Type B pancreatic cell (in vitro differentiated cells): ENCODE data around the gene ARIH2. TPM values are rescaled to one million over a fixed set of nuclear protein-coding genes. Genes with fewer than 3 reads are reported as not detected.

Experiments used
- DNase-seq: peaks from one replicate; pipeline ENCODE4 v3.0.0; 2021; ENCODE audit warnings: mixed read lengths; ENCODE audit not compliant: unreplicated experiment; ENCODE audit errors: extremely low spot score
- H3K27ac Mint-ChIP-seq: 2 replicates; pipeline ENCODE4 v1.8.0; 2021; ENCODE audit warnings: mild to moderate bottlenecking, mixed read lengths
- H3K27me3 Mint-ChIP-seq: 2 replicates; pipeline ENCODE4 v1.8.0; 2021; ENCODE audit warnings: mixed read lengths
- H3K36me3 Mint-ChIP-seq: 2 replicates; pipeline ENCODE4 v1.8.0; 2021; ENCODE audit warnings: mixed read lengths
- H3K4me1 Mint-ChIP-seq: one replicate; pipeline ENCODE4 v1.8.0; 2021; ENCODE audit warnings: mixed read lengths; ENCODE audit not compliant: unreplicated experiment
- H3K4me3 Mint-ChIP-seq: 2 replicates; pipeline ENCODE4 v1.8.0; 2021; ENCODE audit warnings: mild to moderate bottlenecking, mixed read lengths
- H3K9me3 Mint-ChIP-seq: 2 replicates; pipeline ENCODE4 v1.8.0; 2021; ENCODE audit warnings: mixed read lengths
- total RNA-seq: library from RNA; stranded (reverse); gene quantifications from 2 replicates; pipeline ENCODE4 v1.2.1, GENCODE V29; 2021; ENCODE audit warnings: low replicate concordance
- TF ChIP-seq, protein P1 (sequence below): fragments of 200-600 bp; sonication (generic); conservative IDR thresholded peaks from 2 replicates; pipeline ENCODE4 v1.5.0; 2021; ENCODE audit warnings: antibody characterized with exemption, mild to moderate bottlenecking

ARIH2 gene
- total RNA-seq, 1 donor from 2014 or later, result 84.4 TPM

DNA sequence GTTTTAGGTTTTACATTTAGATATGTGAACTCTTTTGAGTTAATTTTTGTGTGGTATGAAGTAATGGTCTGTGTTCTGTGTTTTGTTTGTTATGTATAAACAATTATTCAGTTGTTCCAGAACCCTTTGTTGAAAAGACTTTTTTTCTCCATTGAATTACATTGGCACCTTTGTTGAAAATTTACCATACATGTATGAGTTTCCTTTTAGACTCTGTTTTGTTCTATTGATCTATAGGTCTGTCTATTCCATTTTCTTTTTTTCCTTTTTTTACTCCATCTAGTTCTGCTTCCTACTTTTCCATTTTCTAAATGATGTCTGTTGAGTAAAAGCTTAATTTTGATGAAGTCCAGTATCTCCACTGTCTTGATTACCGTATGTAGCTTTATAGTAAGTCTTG lies 31.4 kb downstream of the ARIH2 start:
- Mint-ChIP-seq H3K4me1 (peaks cover 3% of the 10 kb centered on the region), H3K9me3 (no peaks in the 10 kb centered on the region), H3K36me3 (peaks cover 16% of the 10 kb centered on the region), H3K27me3 (no peaks in the 10 kb centered on the region), H3K4me3 (no peak overlapping the region), H3K27ac (no peak overlapping the region)
- no peak for DNase-seq
- TF ChIP-seq, protein P1, sequence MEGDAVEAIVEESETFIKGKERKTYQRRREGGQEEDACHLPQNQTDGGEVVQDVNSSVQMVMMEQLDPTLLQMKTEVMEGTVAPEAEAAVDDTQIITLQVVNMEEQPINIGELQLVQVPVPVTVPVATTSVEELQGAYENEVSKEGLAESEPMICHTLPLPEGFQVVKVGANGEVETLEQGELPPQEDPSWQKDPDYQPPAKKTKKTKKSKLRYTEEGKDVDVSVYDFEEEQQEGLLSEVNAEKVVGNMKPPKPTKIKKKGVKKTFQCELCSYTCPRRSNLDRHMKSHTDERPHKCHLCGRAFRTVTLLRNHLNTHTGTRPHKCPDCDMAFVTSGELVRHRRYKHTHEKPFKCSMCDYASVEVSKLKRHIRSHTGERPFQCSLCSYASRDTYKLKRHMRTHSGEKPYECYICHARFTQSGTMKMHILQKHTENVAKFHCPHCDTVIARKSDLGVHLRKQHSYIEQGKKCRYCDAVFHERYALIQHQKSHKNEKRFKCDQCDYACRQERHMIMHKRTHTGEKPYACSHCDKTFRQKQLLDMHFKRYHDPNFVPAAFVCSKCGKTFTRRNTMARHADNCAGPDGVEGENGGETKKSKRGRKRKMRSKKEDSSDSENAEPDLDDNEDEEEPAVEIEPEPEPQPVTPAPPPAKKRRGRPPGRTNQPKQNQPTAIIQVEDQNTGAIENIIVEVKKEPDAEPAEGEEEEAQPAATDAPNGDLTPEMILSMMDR, result no peak

DNA sequence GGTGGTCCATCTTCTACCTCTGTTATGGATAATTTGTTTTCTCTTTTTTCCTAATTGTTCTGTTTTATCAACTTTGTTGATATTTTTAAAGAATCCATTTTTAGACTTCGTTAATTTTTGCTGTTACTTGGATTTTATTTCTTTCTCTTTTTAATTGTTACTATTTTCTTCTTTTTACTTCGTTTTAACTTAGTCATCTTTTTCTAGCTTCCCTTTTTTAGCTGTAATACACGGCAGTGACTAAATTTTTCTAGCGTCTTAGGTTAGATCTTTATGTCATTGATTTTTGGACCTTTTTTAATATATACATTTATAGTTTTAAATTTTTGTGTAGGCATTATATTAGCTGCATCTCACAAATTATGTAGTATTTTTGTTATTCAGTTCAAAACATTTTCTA lies 33.1 kb downstream of the ARIH2 start:
- Mint-ChIP-seq H3K27me3 (no peaks in the 10 kb centered on the region), H3K4me3 (no peak overlapping the region), H3K9me3 (no peaks in the 10 kb centered on the region), H3K36me3 (peaks cover 16% of the 10 kb centered on the region), H3K27ac (no peak overlapping the region), H3K4me1 (peaks cover 6% of the 10 kb centered on the region)
- TF ChIP-seq, protein P1, result no peak
- no peak for DNase-seq

DNA sequence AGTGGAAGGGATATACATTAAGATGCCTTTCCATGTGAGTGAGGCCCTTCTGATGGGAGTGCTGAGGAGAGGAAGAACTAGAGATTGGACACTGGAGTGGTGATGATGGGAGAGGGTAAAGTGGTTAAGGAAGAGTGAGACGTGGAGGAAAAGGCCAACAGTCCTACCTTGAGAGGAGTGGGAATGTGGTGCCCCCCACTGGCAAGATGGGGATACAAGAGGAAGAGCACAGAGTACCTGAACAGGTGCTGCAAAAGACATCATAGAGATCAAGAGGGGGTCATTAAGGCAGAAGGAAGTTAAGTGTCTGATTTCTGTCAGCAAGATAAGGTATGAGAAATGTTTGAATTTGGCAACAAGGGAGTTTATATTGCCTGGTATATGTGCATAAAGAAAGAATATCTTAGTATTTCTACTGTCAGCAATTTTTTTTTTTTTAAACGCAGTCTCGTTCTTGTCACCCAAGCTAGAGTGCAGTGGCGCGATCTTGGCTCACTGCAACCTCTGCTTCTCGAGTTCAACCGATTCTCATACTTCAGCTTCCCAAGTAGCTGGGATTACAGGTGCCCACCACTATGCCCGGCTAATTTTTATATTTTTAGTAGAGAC lies 34.0 kb downstream of the ARIH2 start:
- no peak for DNase-seq
- no peaks in the 10 kb centered on the region for H3K9me3 Mint-ChIP-seq
- TF ChIP-seq, protein P1, result peak; percentile 50
- H3K4me1 Mint-ChIP-seq, result peaks cover 4% of the 10 kb centered on the region
- H3K27me3 Mint-ChIP-seq, result no peaks in the 10 kb centered on the region
- no peak overlapping the region for H3K4me3 Mint-ChIP-seq
- H3K36me3 Mint-ChIP-seq, result peaks cover 17% of the 10 kb centered on the region
- H3K27ac Mint-ChIP-seq, result no peak overlapping the region

DNA sequence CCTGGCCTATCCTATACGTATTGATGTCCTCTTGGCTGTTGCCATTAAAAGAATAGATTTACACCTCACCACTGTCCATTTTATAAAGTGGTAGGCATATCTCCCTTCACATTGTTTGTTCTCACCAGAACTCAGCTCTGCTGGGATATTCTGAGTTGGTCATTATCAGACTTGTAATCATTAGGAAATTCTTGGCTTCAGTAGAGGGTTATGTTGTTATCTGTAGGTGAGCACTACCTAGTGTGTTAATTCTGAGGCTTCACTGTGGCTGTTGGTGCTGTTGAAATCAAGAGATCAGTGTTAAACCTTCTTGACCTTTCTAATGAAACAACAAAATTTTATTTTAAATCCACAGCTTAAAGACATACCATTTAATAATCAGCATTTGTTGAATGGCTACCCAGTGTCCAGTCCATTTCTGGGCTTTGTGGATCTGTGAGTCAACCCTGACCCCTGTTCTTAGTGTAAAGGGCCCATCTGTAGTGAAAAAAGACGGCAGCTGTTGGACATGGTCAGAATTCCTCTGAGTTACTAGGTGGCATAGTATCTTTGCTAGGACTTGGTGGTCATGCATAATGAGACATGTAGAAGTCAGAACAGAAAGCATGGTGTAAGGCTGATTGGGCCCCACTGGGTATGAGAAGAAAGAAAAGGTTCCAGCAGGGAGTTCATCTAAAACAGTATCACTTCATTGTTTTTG lies 38.5 kb downstream of the ARIH2 start:
- Mint-ChIP-seq H3K4me1 (peaks cover 4% of the 10 kb centered on the region), H3K27me3 (no peaks in the 10 kb centered on the region), H3K27ac (no peak overlapping the region), H3K36me3 (peaks cover 12% of the 10 kb centered on the region), H3K9me3 (no peaks in the 10 kb centered on the region), H3K4me3 (no peak overlapping the region)
- TF ChIP-seq, protein P1, result no peak
- DNase-seq, result no peak

DNA sequence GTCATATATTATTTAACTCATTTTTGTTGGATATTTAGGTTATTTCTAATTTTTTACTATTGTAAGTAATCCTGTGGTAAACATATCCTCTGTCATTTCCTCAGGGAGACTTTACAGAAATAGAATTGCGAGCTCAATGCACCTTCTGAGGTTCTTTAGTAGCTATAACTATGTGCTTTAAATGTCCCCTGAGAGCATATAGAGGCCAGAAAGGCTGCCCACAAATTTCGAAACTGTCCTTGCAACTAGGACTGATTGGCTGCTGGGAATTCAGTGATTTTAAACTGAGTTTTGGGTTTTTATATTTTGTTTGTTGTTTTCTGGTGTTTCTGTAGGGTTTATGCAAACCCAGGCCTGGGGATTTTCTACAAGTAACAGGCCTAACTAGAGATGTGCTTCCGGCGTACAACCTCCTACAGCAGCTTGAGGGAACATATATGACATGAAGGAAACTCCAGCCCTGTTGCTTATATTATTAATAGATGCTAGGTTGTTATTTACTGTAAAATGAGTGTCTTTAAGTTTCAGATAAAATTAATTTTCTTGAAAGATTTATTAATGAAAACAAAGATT lies 42.3 kb downstream of the ARIH2 start:
- DNase-seq, result no peak
- H3K4me3 Mint-ChIP-seq, result no peak overlapping the region
- no peaks in the 10 kb centered on the region for H3K9me3 Mint-ChIP-seq
- peaks cover 9% of the 10 kb centered on the region for H3K36me3 Mint-ChIP-seq
- no peak overlapping the region for H3K27ac Mint-ChIP-seq
- H3K4me1 Mint-ChIP-seq, result no peaks in the 10 kb centered on the region
- no peaks in the 10 kb centered on the region for H3K27me3 Mint-ChIP-seq
- TF ChIP-seq, protein P1, result no peak
